ENCODE measurements around the gene CD19.
"Not testable (repeated sequence)": the region's sequence is repeated elsewhere in the genome, so short reads cannot be mapped to it uniquely, and the experiment has no call there.

The CD19 gene

GRCh38 chr16:28931801-28932225 is at the start of gene CD19:
Gene CD19 (plus strand): TSS chr16:28931971. CDS start chr16:28932001, 30 bp downstream.
- no peak for DNase-seq (ENCODE audit: low read depth)

GRCh38 chr16:28882551-28883160 is 49.1 kb upstream of the CD19 start:
- no peak overlapping the region for H3K4me3 ChIP-seq (ENCODE audit: low read depth, low read length)
- DNase-seq (ENCODE audit: low read depth): no peak

More at GRCh38 chr16:28931801-28932225, at the start of gene CD19:
- H3K4me3 ChIP-seq (ENCODE audit: low read depth, low read length): no peak within 1 kb of the TSS

- DNase-seq (ENCODE audit: low read depth): no peak
- H3K4me3 ChIP-seq (ENCODE audit: low read depth, low read length): no peak overlapping the region
These were observed 48.4 kb upstream of the CD19 start for GRCh38 chr16:28883221-28883996.

GRCh38 chr16:28884045-28884444 is 47.7 kb upstream of the CD19 start:
- no peak for DNase-seq (ENCODE audit: low read depth)
- no peak overlapping the region for H3K4me3 ChIP-seq (ENCODE audit: low read depth, low read length)

GRCh38 chr16:28886945-28887344 is 44.8 kb upstream of the CD19 start:
- no peak for DNase-seq (ENCODE audit: low read depth)
- no peak overlapping the region for H3K4me3 ChIP-seq (ENCODE audit: low read depth, low read length)

GRCh38 chr16:28890355-28890754 is 41.4 kb upstream of the CD19 start:
- DNase-seq (ENCODE audit: low read depth); H3K4me3 ChIP-seq (ENCODE audit: low read depth, low read length): not testable (repeated sequence)

GRCh38 chr16:28891964-28892890 is 39.5 kb upstream of the CD19 start:
- DNase-seq (ENCODE audit: low read depth): no peak
- no peak overlapping the region for H3K4me3 ChIP-seq (ENCODE audit: low read depth, low read length)

- no peak for DNase-seq (ENCODE audit: low read depth)
- no peak overlapping the region for H3K4me3 ChIP-seq (ENCODE audit: low read depth, low read length)
These were observed 38.5 kb upstream of the CD19 start for GRCh38 chr16:28893291-28893690.

- DNase-seq (ENCODE audit: low read depth): no peak
- no peak overlapping the region for H3K4me3 ChIP-seq (ENCODE audit: low read depth, low read length)
These were observed 36.2 kb upstream of the CD19 start for GRCh38 chr16:28895609-28896008.

- DNase-seq (ENCODE audit: low read depth): no peak
- H3K4me3 ChIP-seq (ENCODE audit: low read depth, low read length): no peak overlapping the region
These were observed 33.9 kb upstream of the CD19 start for GRCh38 chr16:28897826-28898225.

GRCh38 chr16:28898266-28898665 is 33.5 kb upstream of the CD19 start:
- H3K4me3 ChIP-seq (ENCODE audit: low read depth, low read length): no peak overlapping the region

GRCh38 chr16:28898942-28899341 is 32.8 kb upstream of the CD19 start:
- no peak for DNase-seq (ENCODE audit: low read depth)
- no peak overlapping the region for H3K4me3 ChIP-seq (ENCODE audit: low read depth, low read length)

More at GRCh38 chr16:28898266-28898665, 33.5 kb upstream of the CD19 start:
- no peak for DNase-seq (ENCODE audit: low read depth)

GRCh38 chr16:28899882-28900590 is 31.7 kb upstream of the CD19 start:
- no peak overlapping the region for H3K4me3 ChIP-seq (ENCODE audit: low read depth, low read length)
- no peak for DNase-seq (ENCODE audit: low read depth)

- DNase-seq (ENCODE audit: low read depth): no peak
These were observed 31.2 kb upstream of the CD19 start for GRCh38 chr16:28900601-28901000.

GRCh38 chr16:28901862-28902261 is 29.9 kb upstream of the CD19 start:
- H3K4me3 ChIP-seq (ENCODE audit: low read depth, low read length): no peak overlapping the region
- no peak for DNase-seq (ENCODE audit: low read depth)

More at GRCh38 chr16:28900601-28901000, 31.2 kb upstream of the CD19 start:
- no peak overlapping the region for H3K4me3 ChIP-seq (ENCODE audit: low read depth, low read length)

GRCh38 chr16:28902909-28903308 is 28.9 kb upstream of the CD19 start:
- no peak for DNase-seq (ENCODE audit: low read depth)
- no peak overlapping the region for H3K4me3 ChIP-seq (ENCODE audit: low read depth, low read length)

- no peak for DNase-seq (ENCODE audit: low read depth)
- H3K4me3 ChIP-seq (ENCODE audit: low read depth, low read length): no peak overlapping the region
These were observed 28.3 kb upstream of the CD19 start for GRCh38 chr16:28903344-28904042.

- H3K4me3 ChIP-seq (ENCODE audit: low read depth, low read length): no peak overlapping the region
- no peak for DNase-seq (ENCODE audit: low read depth)
These were observed 27.4 kb upstream of the CD19 start for GRCh38 chr16:28904363-28904762.

GRCh38 chr16:28904828-28905227 is 26.9 kb upstream of the CD19 start:
- no peak overlapping the region for H3K4me3 ChIP-seq (ENCODE audit: low read depth, low read length)
- no peak for DNase-seq (ENCODE audit: low read depth)
